Measurements from ENCODE around the gene MTUS2.
"Not testable (repeated sequence)": the region's sequence is repeated elsewhere in the genome, so short reads cannot be mapped to it uniquely, and the experiment has no call there.

The MTUS2 gene

GRCh38 chr13:29328501-29328900 lies 508.4 kb downstream of the MTUS2 start:
- H3K9ac ChIP-seq (ENCODE audit: low read length) = no peak overlapping the region
- no peaks in the 10 kb centered on the region for H3K27me3 ChIP-seq (ENCODE audit: control insufficient read depth, insufficient read depth, low read length)
- no peaks in the 10 kb centered on the region for H3K9me3 ChIP-seq (ENCODE audit: control insufficient read depth, low read length)
- no peaks in the 10 kb centered on the region for H3K36me3 ChIP-seq (ENCODE audit: control insufficient read depth, insufficient read depth, low read length)
- no peaks in the 10 kb centered on the region for H3K4me1 ChIP-seq (ENCODE audit: control insufficient read depth, insufficient read depth, low read length)
- no peak overlapping the region for H3K4me3 ChIP-seq (ENCODE audit: low read length)

GRCh38 chr13:29336356-29336755 lies 516.2 kb downstream of the MTUS2 start:
- no peaks in the 10 kb centered on the region for H3K36me3 ChIP-seq (ENCODE audit: control insufficient read depth, insufficient read depth, low read length)
- H3K9me3 ChIP-seq (ENCODE audit: control insufficient read depth, low read length) = no peaks in the 10 kb centered on the region
- H3K27me3 ChIP-seq (ENCODE audit: control insufficient read depth, insufficient read depth, low read length) = no peaks in the 10 kb centered on the region
- no peaks in the 10 kb centered on the region for H3K4me1 ChIP-seq (ENCODE audit: control insufficient read depth, insufficient read depth, low read length)
- H3K9ac ChIP-seq (ENCODE audit: low read length) = no peak overlapping the region
- no peak overlapping the region for H3K4me3 ChIP-seq (ENCODE audit: low read length)

DNA sequence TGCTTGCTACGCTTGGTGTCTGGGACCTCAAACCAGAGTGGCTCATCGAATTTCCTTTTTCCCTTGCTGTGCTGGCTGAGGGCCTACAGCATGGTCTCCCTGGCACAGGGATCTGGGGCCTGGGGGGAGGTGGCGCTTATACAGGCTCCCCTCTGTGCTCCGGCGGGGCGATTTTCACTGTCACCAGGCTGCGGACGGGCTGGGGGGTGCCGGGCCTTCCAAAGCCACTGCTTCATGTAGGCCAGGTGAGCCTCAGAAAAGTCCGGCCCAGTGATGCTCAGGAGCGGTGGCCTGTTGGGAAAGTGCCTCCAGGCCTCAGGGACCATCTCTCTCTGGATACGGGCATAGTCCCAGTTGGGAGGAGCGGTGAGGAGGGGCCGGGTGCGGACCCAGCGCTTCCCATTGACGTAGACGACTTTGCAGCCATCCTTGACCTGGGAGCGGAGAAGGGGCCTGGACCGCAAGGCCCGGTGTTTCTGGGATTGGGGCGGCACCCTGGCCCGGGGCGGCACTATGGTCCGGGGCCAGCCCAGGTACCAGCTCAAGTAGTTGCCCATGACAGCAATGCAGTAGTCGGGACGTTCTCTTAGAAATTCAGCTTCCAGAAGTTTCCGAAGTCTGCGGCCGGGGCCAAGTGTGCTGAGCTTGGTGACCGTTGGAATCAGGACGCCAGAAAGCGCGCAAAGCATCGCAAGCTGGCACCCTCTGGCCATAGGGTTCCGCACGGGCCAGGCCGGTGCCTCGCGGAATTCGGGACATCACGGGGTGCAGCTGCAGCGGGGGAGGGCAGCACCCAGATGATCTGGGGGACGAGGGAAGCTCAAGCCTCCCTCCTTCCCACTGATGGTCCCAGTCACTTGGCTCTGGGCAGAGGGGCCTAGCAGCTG lies 519.5 kb downstream of the MTUS2 start:
- Histone ChIP-seq H3K4me3 (ENCODE audit: low read length) (no peak overlapping the region), H3K9ac (ENCODE audit: low read length) (no peak overlapping the region), H3K36me3 (ENCODE audit: control insufficient read depth, insufficient read depth, low read length) (no peaks in the 10 kb centered on the region), H3K4me1 (ENCODE audit: control insufficient read depth, insufficient read depth, low read length) (no peaks in the 10 kb centered on the region), H3K27me3 (ENCODE audit: control insufficient read depth, insufficient read depth, low read length) (no peaks in the 10 kb centered on the region), H3K9me3 (ENCODE audit: control insufficient read depth, low read length) (no peaks in the 10 kb centered on the region)

- not testable (repeated sequence) for H3K9me3 ChIP-seq (ENCODE audit: control insufficient read depth, low read length); H3K36me3 ChIP-seq (ENCODE audit: control insufficient read depth, insufficient read depth, low read length); H3K4me3 ChIP-seq (ENCODE audit: low read length); H3K27me3 ChIP-seq (ENCODE audit: control insufficient read depth, insufficient read depth, low read length); H3K9ac ChIP-seq (ENCODE audit: low read length); H3K4me1 ChIP-seq (ENCODE audit: control insufficient read depth, insufficient read depth, low read length)
Measured at GRCh38 chr13:29345860-29346582, 525.9 kb downstream of the MTUS2 start.

GRCh38 chr13:29355029-29355428 lies 534.9 kb downstream of the MTUS2 start:
- Histone ChIP-seq H3K9ac (ENCODE audit: low read length) (no peak overlapping the region), H3K36me3 (ENCODE audit: control insufficient read depth, insufficient read depth, low read length) (no peaks in the 10 kb centered on the region), H3K4me3 (ENCODE audit: low read length) (no peak overlapping the region), H3K4me1 (ENCODE audit: control insufficient read depth, insufficient read depth, low read length) (no peaks in the 10 kb centered on the region), H3K9me3 (ENCODE audit: control insufficient read depth, low read length) (no peaks in the 10 kb centered on the region), H3K27me3 (ENCODE audit: control insufficient read depth, insufficient read depth, low read length) (no peaks in the 10 kb centered on the region)

GRCh38 chr13:29359181-29359580 lies 539.0 kb downstream of the MTUS2 start:
- H3K9ac ChIP-seq (ENCODE audit: low read length) = no peak overlapping the region
- no peaks in the 10 kb centered on the region for H3K36me3 ChIP-seq (ENCODE audit: control insufficient read depth, insufficient read depth, low read length)
- H3K27me3 ChIP-seq (ENCODE audit: control insufficient read depth, insufficient read depth, low read length) = no peaks in the 10 kb centered on the region
- no peak overlapping the region for H3K4me3 ChIP-seq (ENCODE audit: low read length)
- H3K9me3 ChIP-seq (ENCODE audit: control insufficient read depth, low read length) = no peaks in the 10 kb centered on the region
- no peaks in the 10 kb centered on the region for H3K4me1 ChIP-seq (ENCODE audit: control insufficient read depth, insufficient read depth, low read length)

DNA sequence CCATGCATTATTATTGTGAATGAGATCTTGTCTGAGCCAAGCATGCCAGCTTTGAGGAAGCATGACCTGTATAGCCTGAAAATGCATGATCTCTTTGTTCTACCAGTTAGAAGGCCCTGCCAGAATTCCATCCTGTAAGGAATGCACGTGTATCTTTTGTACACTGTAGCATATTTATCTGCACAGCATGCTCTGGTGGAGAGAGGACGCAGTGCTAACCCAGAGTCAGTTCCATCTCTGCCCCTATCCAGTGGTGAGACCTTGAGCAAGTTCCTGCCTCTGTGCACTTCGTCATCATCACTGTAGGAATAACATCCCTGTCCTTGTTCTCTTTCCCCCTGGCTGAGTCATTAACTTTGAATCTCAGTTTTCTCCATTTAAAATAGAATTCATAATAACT lies 541.6 kb downstream of the MTUS2 start:
- Histone ChIP-seq H3K27me3 (ENCODE audit: control insufficient read depth, insufficient read depth, low read length) (no peaks in the 10 kb centered on the region), H3K4me3 (ENCODE audit: low read length) (no peak overlapping the region), H3K36me3 (ENCODE audit: control insufficient read depth, insufficient read depth, low read length) (no peaks in the 10 kb centered on the region), H3K4me1 (ENCODE audit: control insufficient read depth, insufficient read depth, low read length) (no peaks in the 10 kb centered on the region), H3K9me3 (ENCODE audit: control insufficient read depth, low read length) (no peaks in the 10 kb centered on the region), H3K9ac (ENCODE audit: low read length) (no peak overlapping the region)

DNA sequence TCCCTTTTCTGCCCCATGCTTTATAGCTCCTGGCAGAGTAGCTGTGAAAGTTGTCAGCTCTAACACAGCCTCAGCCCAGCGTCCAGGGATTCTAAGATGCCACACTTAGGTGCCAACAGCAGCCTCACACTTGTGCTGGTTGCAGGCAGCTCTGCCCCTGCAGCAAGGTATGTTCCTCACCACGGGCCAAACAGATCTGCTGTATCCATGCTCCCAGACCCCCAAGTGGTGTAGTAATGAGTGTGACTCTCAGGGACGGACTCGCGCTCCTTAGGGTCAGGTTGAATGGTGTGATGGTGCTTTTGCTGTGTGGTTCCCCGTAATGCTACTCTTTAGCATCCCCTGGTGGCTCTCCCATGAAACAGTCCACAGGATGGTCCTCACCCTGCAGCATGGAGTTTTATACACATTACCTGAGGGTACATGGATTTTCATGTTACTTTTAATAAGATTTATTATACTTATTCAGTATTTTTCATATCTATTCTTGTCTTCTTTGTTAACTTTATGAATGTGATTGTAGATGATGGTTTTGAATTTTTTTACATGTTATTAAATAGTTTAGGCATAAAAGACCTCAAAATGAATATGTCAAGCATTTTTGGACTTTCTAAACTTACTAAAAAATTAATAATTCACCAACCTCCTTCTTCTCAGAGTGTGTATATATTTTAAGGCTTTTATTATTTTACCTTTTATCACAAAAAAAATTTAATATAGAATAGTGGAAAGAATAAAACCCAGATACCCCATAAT lies 542.9 kb downstream of the MTUS2 start:
- no peaks in the 10 kb centered on the region for H3K4me1 ChIP-seq (ENCODE audit: control insufficient read depth, insufficient read depth, low read length)
- H3K4me3 ChIP-seq (ENCODE audit: low read length) = no peak overlapping the region

GRCh38 chr13:29369060-29369743 lies 549.1 kb downstream of the MTUS2 start:
- no peaks in the 10 kb centered on the region for H3K4me1 ChIP-seq (ENCODE audit: control insufficient read depth, insufficient read depth, low read length)
- H3K9me3 ChIP-seq (ENCODE audit: control insufficient read depth, low read length) = no peaks in the 10 kb centered on the region
- no peaks in the 10 kb centered on the region for H3K27me3 ChIP-seq (ENCODE audit: control insufficient read depth, insufficient read depth, low read length)
- no peak overlapping the region for H3K9ac ChIP-seq (ENCODE audit: low read length)
- no peaks in the 10 kb centered on the region for H3K36me3 ChIP-seq (ENCODE audit: control insufficient read depth, insufficient read depth, low read length)
- H3K4me3 ChIP-seq (ENCODE audit: low read length) = no peak overlapping the region

More for the DNA sequence above, 542.9 kb downstream of the MTUS2 start:
- Histone ChIP-seq H3K9me3 (ENCODE audit: control insufficient read depth, low read length) (no peaks in the 10 kb centered on the region), H3K27me3 (ENCODE audit: control insufficient read depth, insufficient read depth, low read length) (no peaks in the 10 kb centered on the region), H3K36me3 (ENCODE audit: control insufficient read depth, insufficient read depth, low read length) (no peaks in the 10 kb centered on the region), H3K9ac (ENCODE audit: low read length) (no peak overlapping the region)

DNA sequence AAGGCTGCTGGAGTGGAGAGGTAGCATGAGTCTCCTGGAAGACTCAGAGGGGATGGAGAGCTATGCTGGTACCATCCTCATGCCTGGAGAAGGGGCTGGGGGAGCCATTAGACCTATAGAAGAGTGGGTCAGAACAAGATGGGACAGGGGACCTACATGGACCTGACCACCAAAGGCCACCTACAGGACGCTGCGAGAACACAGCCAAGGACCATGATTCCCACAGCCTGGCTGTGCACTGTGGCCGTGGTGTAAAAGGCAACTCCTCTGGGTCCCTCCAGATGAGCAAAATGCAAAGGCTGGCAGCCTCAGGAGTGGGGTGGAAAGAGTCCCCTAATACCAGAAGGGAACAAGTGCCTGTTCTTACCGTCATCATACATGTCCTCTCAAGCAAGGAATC lies 559.1 kb downstream of the MTUS2 start:
- H3K4me3 ChIP-seq (ENCODE audit: low read length) = no peak overlapping the region
- H3K27me3 ChIP-seq (ENCODE audit: control insufficient read depth, insufficient read depth, low read length) = no peaks in the 10 kb centered on the region
- no peak overlapping the region for H3K9ac ChIP-seq (ENCODE audit: low read length)
- H3K9me3 ChIP-seq (ENCODE audit: control insufficient read depth, low read length) = no peaks in the 10 kb centered on the region
- no peaks in the 10 kb centered on the region for H3K36me3 ChIP-seq (ENCODE audit: control insufficient read depth, insufficient read depth, low read length)
- no peaks in the 10 kb centered on the region for H3K4me1 ChIP-seq (ENCODE audit: control insufficient read depth, insufficient read depth, low read length)

DNA sequence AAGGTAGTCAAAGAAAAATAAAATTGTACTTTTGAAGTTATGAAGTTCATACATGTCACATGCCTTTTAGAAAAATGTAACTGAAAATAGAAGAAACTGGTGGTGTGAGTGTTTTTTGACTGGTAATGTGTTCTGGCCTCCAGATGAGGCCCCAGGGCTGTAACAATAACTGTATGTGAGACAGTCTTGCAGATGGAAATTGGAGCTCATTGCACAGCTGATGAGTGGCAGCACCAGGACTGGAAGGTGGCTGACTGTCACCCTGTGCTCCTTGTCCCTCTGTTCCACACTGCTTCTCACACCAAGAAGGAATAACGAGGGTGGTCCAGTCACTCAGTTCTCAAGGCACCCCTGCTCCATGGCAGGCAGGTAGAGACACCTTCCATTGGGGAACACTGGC lies 559.7 kb downstream of the MTUS2 start:
- no peaks in the 10 kb centered on the region for H3K9me3 ChIP-seq (ENCODE audit: control insufficient read depth, low read length)
- no peak overlapping the region for H3K9ac ChIP-seq (ENCODE audit: low read length)
- H3K36me3 ChIP-seq (ENCODE audit: control insufficient read depth, insufficient read depth, low read length) = no peaks in the 10 kb centered on the region
- no peaks in the 10 kb centered on the region for H3K4me1 ChIP-seq (ENCODE audit: control insufficient read depth, insufficient read depth, low read length)
- no peak overlapping the region for H3K4me3 ChIP-seq (ENCODE audit: low read length)
- no peaks in the 10 kb centered on the region for H3K27me3 ChIP-seq (ENCODE audit: control insufficient read depth, insufficient read depth, low read length)

All from mucosa of stomach (tissue), 1 donor.